Prostate gland (tissue), 2 donors: ENCODE data around the gene CARD6.
"Not testable (repeated sequence)": the region's sequence is repeated elsewhere in the genome, so short reads cannot be mapped to it uniquely, and the experiment has no call there.

Source experiments
- POLR2A ChIP-seq: fragments of 450-650 bp; IDR thresholded peaks from one replicate; pipeline ENCODE4 v1.6.1; 2016; ENCODE audit warnings: antibody characterized with exemption, mild to moderate bottlenecking
- POLR2AphosphoS5 ChIP-seq: sonication (generic); formaldehyde crosslinking; IDR thresholded peaks from one replicate; pipeline ENCODE4 v1.6.1; 2017; ENCODE audit warnings: antibody characterized with exemption
- TF ChIP-seq, protein P1 (sequence below), 4 experiments: fragments of 200-600 bp in 2 of 4; fragments of 450-650 bp in 2 of 4; sonication (generic) in 2 of 4; IDR thresholded peaks; 1 replicate in 3 of 4; 2 replicates in 1 of 4; pipeline ENCODE4 v1.5.1; 2016 to 2019; ENCODE audit warnings: antibody characterized with exemption in 4 of 4, mild to moderate bottlenecking in 2 of 4, moderate library complexity in 2 of 4

DNA sequence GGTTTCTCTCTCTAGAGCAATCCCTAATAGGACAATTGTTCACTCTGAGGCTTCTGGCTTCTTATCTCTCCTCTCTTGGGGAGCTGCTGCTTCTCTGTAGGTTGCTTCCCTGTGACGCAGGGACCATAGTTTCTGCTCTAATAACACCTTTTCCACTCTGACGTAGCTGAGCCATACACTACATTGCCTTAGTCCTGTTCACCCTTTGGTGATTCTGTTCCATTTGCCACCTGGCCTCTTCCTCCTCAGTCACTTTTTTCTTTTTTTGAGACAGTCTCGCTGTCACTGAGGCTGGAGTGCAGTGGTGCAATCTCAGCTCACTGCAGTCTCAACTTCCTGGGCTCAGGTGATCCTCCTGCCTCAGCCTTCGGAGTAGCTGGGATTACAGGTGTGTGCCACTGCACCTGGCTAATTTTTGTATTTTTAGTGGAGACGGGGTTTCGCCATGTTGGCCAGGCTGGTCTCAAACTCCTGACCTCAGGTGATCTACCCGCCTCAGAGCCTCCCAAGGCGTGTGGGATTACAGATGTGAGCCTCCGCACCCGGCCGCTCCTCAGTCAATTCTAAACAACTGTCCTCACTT lies 15.6 kb upstream of the CARD6 start:
- TF ChIP-seq, protein P1, sequence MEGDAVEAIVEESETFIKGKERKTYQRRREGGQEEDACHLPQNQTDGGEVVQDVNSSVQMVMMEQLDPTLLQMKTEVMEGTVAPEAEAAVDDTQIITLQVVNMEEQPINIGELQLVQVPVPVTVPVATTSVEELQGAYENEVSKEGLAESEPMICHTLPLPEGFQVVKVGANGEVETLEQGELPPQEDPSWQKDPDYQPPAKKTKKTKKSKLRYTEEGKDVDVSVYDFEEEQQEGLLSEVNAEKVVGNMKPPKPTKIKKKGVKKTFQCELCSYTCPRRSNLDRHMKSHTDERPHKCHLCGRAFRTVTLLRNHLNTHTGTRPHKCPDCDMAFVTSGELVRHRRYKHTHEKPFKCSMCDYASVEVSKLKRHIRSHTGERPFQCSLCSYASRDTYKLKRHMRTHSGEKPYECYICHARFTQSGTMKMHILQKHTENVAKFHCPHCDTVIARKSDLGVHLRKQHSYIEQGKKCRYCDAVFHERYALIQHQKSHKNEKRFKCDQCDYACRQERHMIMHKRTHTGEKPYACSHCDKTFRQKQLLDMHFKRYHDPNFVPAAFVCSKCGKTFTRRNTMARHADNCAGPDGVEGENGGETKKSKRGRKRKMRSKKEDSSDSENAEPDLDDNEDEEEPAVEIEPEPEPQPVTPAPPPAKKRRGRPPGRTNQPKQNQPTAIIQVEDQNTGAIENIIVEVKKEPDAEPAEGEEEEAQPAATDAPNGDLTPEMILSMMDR (IDR thresholded peaks at IDR 0.05): not testable (repeated sequence)
- TF ChIP-seq POLR2AphosphoS5, POLR2A: not testable (repeated sequence)
